Measurements from ENCODE around the gene IQSEC2.

IQSEC2 gene

DNA sequence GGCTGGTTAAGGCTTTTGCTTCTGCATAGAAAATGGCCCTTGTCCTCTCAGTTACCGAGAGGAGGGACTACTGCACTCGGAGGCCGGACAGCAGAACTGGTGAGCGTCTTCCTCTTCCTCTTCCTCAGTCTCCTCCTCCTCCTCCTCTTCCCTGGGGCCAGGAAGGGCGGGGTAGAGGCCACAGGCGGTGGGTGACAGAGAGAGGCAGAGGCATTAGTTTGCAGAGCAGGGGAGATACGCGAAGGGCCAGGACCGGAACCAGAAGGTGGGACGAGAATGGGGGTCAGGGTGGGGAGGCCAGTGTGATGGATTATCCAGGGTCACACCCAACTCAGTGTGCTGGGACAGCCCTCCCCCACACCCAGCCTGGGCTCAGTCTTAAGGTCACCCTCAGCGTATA lies 14.5 kb downstream of the IQSEC2 start:
- DNase-seq = no peak

GRCh38 chrX:53265771-53266574 lies 15.4 kb downstream of the IQSEC2 start:
- DNase-seq = no peak

DNA sequence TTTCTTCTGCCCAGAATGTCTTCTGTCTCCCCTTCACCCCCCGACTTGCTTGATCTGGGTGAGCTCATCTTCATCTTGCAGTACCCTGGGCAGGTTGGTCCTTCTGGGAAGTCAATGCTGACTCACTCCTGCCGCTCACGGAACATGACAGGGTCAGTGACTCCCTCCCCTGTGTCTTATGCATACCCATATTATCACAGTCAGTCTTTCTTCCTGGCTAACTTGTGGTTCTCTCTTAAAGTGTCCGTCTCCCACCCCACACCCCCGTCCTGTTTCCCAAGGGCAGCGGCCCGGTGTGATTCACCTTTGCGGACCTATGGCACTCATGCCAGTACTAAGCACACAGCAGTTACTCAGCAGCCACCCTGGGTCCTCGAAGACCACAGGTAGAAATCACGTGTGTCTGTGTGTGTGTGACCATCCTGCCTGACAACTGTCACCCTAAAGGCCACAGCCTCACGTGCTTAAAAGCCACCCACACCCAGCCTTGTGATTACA lies 17.7 kb downstream of the IQSEC2 start:
- DNase-seq = no peak

DNA sequence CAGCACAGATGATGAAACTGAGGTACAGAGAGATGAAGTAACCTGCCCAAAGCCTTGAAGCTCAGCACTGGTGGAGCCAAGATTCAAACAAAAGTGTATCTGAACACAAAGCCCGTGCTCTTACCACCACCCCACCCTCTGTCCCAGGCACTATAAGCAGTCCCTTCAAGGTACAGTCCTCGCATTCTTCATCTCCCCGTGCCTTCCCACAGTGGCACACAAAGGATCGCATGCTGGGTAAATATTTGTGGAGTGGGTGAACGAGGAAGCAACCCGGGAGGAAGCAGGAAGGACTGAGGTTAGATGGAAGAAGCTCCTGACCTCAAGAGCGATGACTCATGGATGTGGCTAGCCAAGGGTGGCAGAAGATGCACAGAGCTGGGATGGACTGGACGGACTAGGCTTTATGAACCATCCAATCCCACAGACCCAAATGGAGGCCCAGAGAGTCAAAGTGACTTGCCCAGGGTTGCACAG lies 18.4 kb downstream of the IQSEC2 start:
- DNase-seq = no peak

DNA sequence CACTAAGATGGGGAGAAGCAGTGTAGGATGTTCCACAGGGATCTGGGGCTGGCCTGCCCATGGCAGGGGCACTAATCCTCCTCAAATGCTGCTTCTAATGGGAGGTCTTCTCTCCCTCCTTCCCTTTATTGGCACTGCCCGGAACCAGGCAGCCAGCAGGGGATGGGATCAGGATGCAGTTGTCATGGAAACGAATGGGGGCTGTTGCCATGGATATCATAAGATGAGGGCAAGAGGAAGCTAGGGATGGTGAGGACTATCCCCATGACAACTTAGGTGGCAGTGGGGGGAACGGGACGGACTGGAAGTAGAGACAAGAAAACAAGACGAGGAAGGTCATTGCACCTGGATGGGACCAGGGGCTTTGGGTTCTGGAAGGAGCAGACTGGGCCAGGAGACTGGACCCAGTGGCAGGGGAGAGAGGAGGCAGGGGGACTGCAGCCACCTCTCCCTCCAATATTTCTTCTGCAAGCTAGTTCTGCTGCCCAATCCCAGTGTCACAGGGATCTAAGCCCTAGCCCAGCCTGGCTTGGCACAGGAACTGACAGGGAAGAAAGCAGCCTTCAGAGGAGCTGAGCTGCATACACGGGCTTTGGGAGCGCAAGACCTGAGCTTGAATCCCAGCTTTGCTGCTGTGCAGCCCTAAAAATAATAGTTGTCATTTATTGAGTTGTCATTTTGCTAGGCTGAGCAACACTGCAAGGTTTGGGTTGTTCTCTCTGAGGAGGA lies 19.0 kb downstream of the IQSEC2 start:
- DNase-seq = no peak

GRCh38 chrX:53261355-53261972 lies 19.9 kb downstream of the IQSEC2 start:
- DNase-seq = no peak

DNA sequence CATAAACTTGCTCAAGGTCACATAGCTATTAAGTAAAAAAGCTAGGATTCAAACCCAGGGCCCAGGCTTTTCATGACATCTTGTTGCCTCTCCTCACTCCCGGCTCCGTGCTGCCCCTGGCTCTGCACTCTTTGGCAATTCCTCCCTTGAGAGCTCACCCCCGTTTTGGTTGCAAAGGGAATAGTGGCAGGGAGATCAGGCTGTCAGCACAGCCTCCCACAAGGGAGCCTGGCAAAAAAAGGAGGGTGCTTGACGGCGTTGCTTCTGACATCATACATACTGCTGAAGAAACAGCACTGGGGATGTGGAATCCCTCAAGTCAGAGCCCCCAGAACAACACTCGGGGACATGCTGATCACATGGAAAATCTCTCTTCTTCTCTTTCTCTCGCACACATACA lies 20.5 kb downstream of the IQSEC2 start:
- DNase-seq = no peak

GRCh38 chrX:53257670-53258423 lies 23.5 kb downstream of the IQSEC2 start:
- no peak for DNase-seq

GRCh38 chrX:53257166-53257565 lies 24.2 kb downstream of the IQSEC2 start:
- DNase-seq = no peak

- DNase-seq = no peak
Measured at GRCh38 chrX:53256446-53257041, 24.8 kb downstream of the IQSEC2 start.

DNA sequence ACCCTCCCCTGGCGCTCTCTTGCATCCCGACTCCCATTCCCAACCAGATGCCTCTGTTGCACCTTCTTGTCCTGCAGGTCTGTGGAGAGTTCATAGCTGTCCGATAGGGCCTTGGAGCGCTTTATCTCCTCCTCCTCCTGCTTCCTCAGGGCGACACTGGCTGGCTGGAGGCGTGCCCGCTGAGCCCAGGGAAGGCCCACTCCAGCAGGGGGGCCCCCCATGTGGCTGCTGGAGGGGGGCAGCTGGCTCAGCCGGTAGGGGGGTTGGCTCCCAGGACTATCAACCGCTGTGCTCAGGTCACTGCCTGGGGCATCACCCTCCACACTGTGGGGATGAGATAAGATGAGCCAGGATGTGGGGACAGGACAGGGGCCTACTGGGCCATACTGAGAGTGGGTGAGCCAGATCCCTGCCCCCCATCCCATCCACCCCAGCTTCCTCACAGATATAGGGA lies 25.6 kb downstream of the IQSEC2 start:
- DNase-seq = no peak

GRCh38 chrX:53254570-53255461 lies 26.6 kb downstream of the IQSEC2 start:
- DNase-seq = no peak

DNA sequence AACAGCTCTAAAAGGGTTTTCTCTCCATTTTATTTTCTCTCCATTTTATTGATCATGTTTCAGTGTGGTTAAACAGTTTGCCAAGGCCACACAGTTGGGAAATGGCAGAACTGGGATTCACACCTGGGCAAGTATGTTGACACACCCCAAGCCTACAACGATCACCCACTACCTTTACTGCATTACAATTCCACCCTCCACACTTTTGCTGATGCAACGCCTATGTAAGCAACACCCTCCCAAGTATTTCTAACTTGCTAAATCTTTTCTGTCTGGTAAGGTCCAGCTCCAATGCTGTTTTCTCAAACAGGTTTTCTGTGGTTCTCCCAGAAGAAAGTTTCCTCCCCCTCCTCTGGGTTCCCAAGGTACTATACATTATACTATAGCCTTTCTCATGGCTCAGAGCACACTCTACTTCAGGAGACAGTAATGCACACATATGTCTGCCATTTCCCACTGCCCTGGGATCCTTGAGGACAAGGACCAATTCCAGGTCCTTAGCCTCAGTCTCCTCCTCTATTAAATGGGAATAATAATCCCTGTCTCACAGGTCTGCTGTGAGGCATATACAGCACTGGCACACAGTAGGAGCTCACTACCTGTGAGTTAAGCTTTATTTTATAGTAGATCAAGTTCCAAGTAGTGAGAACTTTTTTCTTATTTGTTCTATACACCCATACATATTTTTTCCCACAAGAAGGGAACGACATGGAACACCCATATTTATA lies 27.9 kb downstream of the IQSEC2 start:
- DNase-seq = no peak

GRCh38 chrX:53251307-53251706 lies 30.1 kb downstream of the IQSEC2 start:
- no peak for DNase-seq

DNA sequence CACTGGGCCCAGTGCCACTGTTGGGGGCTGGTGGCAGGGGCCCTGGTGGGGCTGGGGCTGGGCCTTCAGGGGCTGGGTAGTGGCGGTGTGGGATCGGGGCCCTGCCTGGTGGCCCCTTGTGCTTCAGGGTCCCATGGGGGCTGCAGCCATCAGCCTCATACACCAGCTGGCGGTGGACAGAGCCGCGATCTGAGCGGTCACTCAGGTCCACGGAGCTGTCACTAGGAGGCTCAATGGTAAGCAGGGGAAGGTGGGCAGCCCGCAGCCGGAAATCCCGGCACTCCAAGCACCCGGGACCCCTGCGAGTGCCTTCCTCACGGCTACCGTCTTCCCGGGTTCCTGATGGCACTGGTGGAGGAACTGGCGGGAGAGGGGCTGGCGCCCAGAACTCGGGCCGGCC lies 30.8 kb downstream of the IQSEC2 start:
- DNase-seq = no peak

GRCh38 chrX:53249408-53250042 lies 31.9 kb downstream of the IQSEC2 start:
- no peak for DNase-seq

DNA sequence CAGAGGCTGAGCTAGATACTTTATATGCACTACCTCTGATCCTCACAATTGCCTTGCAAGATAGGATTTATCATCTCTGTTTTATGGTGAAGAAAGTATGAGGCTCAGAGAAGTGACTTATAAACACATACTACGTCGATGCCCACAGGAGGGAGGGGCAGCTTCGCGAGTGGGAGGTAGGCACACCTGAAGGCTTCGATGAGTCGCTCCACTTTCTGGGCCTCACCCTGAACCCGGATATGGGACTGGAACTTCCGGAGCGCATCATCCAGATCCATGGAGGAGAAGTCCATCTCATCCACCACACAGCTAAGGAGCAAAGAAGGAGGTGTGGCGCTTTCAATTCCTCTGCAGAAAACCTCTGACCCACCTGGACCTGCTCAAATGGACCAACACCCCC lies 33.5 kb downstream of the IQSEC2 start:
- DNase-seq = no peak

DNA sequence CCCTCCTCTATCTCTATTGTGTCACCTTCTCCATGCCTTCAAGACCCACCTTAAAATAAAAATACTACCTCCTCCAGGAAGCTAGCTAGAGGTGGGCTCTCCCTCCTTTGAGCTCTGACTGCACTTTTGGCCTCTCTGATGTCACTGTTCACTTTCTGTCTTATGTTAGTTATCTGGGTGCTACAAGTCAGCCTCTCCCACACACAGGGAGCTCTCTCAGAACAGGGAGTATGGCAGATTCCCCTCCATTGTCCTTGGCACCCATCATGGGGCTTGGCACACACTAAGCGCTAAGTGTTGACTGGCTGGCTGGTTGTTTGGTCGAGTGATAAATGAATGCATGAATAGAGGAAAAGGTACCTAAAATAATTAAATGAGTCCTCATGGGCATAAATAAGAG lies 35.2 kb downstream of the IQSEC2 start:
- DNase-seq = no peak

DNA sequence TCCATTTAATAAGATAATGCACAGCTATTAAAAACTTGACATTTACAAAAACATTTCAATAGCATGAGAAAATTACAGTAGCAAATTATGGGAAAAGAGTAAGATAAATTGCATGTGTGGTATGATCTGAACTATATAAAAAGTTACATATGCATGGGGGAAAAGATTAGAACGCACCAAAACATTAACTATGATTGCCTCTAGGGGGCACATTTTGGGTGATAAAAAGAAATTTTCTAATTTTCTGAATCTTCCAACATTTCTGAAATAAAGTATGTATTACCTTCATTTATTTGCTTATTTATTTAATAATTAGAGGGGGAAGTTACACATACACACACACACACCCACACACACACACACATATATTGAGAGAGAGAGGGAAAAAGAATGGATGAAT lies 36.8 kb downstream of the IQSEC2 start:
- no peak for DNase-seq

DNA sequence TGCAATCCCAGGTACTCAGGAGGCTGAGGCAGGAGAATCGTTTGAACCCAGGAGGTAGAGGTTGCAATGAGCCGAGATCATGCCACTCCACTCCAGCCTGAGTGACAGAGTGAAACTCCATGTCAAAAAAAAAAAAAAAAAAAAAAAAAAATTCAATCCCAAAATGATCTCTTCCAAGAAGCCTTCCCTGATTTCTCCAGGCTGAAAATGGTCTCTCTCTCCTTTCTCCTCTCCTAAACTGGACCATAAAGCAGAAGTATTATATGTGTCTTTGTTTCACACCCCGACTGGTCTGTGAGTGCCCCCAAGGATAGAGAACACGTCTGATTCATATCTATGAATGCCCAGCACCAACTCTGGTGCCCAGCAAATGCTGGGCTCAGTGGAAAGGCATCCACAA lies 39.1 kb downstream of the IQSEC2 start:
- DNase-seq = no peak

Data from NCI-H187 (cell line).